Stomach smooth muscle (tissue), 2 donors: ENCODE results near the gene TMEM59.
"Not testable (repeated sequence)": the region's sequence is repeated elsewhere in the genome, so short reads cannot be mapped to it uniquely, and the experiment has no call there.

Experiments used
- H3K27ac ChIP-seq: one replicate; pipeline ENCODE4 v1.7.0; 2013; ENCODE audit warnings: mild to moderate bottlenecking, low read length, inconsistent platforms
- H3K27me3 ChIP-seq, 2 donors: one replicate each; pipeline ENCODE4 v1.7.0; 2013; ENCODE audit warnings: low read length in 2 of 2; ENCODE audit not compliant: insufficient read depth in 2 of 2, control insufficient read depth in 1 of 2
- H3K36me3 ChIP-seq, 2 donors: one replicate each; pipeline ENCODE4 v1.7.0; 2013; ENCODE audit warnings: low read length in 2 of 2; ENCODE audit not compliant: control insufficient read depth in 2 of 2, insufficient read depth in 2 of 2
- H3K4me1 ChIP-seq: one replicate; pipeline ENCODE4 v1.7.0; 2013; ENCODE audit warnings: low read length; ENCODE audit not compliant: control insufficient read depth, insufficient read depth
- H3K4me3 ChIP-seq, 2 donors: one replicate each; pipeline ENCODE4 v1.7.0; 2013; ENCODE audit warnings: low read length in 2 of 2
- H3K9ac ChIP-seq, 2 donors: one replicate each; pipeline ENCODE4 v1.7.0; 2013; ENCODE audit warnings: low read length in 2 of 2, mild to moderate bottlenecking in 1 of 2
- H3K9me3 ChIP-seq, 2 donors: one replicate each; pipeline ENCODE4 v1.7.0; 2013; ENCODE audit warnings: low read length in 2 of 2; ENCODE audit not compliant: control insufficient read depth in 2 of 2
- donor health status: healthy.
- donor health status: Pancreatic carcinoma.

Gene TMEM59, protein sequence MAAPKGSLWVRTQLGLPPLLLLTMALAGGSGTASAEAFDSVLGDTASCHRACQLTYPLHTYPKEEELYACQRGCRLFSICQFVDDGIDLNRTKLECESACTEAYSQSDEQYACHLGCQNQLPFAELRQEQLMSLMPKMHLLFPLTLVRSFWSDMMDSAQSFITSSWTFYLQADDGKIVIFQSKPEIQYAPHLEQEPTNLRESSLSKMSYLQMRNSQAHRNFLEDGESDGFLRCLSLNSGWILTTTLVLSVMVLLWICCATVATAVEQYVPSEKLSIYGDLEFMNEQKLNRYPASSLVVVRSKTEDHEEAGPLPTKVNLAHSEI

DNA sequence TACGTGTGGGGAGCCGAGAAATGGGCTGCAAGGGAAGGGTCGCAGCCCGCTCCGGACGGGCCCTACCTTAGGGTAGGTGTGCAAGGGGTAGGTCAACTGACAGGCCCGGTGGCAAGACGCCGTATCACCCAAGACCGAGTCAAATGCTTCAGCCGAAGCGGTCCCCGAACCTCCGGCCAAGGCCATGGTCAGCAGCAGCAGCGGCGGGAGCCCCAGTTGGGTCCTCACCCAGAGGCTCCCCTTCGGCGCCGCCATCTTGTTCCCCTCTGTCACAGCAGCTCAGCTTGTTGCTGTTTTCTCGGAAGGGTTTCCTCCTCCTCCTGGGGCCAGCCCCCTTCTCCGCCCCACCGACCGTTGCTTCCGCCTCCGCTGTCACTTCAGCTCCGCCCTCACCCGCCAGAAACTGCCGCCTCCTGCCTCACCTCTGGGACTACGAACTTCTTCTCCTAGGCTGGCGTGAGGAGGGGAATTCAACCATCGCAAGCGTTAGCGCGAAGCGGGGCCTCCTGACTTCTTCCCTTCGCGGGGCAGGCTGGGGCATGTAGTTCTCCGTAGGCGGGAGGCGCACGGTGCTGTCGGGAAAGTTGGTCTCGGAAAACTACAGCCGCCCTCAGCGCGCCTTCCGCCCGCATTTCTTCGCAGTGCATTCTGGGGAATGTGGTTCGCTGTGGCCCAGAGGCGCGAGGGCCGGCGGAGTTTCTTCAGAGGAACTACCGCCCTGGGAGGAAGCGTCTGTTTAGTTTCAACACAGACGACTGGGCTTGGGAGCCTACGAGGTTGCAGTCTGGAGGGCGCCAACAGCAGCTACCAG is at the start of gene TMEM59, which contains the start of gene TCEANC2:
Gene TMEM59, minus strand, starts transcription at position 271 of the 811 bp plus-strand sequence. Its CDS starts 16 bp downstream, at position 255.
Gene TCEANC2, plus strand, starts transcription at position 675 of the 811 bp plus-strand sequence. CDS start 815 bp downstream, outside the sequence.
- Histone ChIP-seq H3K4me1 (peaks cover 24% of the 10 kb centered on the region), H3K27me3 (no peaks in the 10 kb centered on the region), H3K27ac (peak within 1 kb of the TSS; percentile 95), H3K4me3 (peak within 1 kb of the TSS; percentile 100), H3K9me3 (no peaks in the 10 kb centered on the region), H3K9ac (peak within 1 kb of the TSS; percentile 96 to 100), H3K36me3 (peaks cover 0 to 3% of the 10 kb centered on the region in 2 donors)

DNA sequence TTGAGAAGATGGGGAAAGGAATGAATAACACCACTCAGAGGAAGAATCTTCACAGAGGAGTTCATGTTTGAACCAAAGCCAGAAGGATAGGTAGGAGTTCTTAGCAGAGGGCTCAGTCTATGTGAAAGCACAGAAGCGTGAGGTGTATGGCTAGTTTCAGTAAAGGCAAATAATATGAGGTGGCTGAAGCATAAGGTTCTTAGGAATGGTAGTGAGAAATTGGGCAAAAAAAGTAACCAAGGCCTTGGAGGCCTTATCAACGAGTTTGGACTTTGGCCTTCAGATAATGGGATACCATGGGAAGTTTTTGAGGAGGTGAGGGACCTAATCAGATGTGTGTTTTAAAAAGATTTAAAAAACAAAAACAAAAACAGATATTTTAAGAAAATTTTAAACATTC is 47.5 kb upstream of the TMEM59 start:
- Histone ChIP-seq H3K9me3 (no peaks in the 10 kb centered on the region), H3K4me1 (no peaks in the 10 kb centered on the region), H3K9ac (no peak overlapping the region), H3K4me3 (no peak overlapping the region), H3K27ac (no peak overlapping the region), H3K36me3 (peaks cover 0 to 2% of the 10 kb centered on the region in 2 donors), H3K27me3 (no peaks in the 10 kb centered on the region)

DNA sequence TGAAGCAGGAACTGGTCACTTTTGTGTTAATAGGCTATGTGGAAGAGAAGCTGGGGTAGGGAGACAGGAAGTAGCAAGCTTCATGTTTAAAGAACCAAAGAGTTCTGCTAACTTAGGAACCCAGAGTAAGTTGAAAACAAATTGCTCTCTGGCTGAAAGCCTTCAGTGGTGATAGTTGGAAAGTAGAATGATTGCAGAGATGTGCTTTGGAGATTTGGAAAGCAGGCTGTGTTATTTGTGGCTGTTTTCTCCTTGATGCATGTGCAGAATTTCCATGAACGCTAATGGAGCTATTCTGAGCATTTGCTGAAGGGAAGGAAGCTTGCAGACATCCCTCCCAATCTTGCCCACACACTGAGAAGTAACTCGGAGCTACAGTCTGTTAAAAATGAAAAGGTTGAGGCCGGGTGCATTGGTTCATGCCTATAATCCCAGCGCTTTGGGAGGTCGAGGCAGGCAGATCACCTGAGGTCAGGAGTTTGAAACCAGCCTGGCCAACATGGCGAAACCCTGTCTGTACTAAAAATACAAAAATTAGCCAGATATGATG is 46.1 kb upstream of the TMEM59 start:
- Histone ChIP-seq H3K36me3 (peaks cover 0 to 2% of the 10 kb centered on the region in 2 donors), H3K9ac (no peak overlapping the region), H3K27me3 (no peaks in the 10 kb centered on the region), H3K9me3 (no peaks in the 10 kb centered on the region), H3K4me3 (no peak overlapping the region), H3K27ac (no peak overlapping the region), H3K4me1 (no peaks in the 10 kb centered on the region)

DNA sequence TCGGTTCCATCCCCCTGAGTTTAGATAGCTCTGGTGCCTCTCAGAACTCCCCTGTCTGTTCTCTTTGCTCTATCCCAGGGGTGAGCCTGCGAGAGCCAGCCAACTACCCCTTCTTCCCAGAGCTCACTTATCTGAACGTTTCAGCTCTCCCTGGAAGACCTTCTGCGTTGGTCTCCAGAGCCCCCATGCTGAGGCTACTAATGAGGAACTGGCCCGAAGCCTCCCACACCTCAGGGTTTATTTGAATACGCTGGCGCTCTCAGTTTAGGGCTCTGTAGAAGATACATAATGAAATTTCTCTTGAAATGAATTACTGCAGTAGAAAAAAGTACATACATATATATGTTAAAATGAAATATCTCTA is 43.9 kb upstream of the TMEM59 start:
- Histone ChIP-seq H3K4me3 (no peak overlapping the region), H3K4me1 (no peaks in the 10 kb centered on the region), H3K36me3 (peaks cover 0 to 3% of the 10 kb centered on the region in 2 donors), H3K9ac (no peak overlapping the region), H3K27ac (no peak overlapping the region), H3K9me3 (no peaks in the 10 kb centered on the region), H3K27me3 (no peaks in the 10 kb centered on the region)

DNA sequence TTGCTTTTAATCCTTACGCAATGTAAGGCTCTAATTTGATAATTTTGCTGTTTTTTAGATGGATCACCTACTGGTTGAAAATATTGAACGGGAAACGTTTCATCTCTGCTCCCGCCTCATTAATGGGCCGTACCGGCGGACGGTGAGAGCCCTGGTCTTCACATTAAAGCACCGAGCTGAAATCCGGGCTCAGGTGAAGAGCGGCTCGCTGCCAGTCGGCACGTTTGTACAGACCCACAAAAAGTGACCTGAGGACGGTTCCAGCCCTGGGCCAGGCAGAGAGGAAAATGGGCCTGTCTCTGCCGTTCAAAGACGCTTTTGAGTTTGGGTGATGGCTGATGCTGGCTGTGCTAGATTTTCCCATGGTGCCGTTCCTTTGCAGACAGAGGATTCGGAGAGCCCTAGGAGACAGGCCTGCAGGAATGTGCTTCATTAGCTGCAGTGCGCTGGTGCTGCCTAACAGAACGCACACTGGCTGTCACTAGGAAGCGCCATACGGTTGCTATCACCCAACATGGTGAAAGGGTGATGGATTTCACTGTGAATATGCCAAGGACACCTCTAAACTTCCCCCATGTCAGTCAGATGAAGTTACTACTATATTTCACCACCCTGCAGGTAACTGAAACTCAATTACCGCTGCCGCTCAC is 43.3 kb upstream of the TMEM59 start:
- H3K27me3 ChIP-seq: no peaks in the 10 kb centered on the region
- H3K4me1 ChIP-seq: no peaks in the 10 kb centered on the region
- H3K4me3 ChIP-seq: no peak overlapping the region
- H3K27ac ChIP-seq: no peak overlapping the region
- H3K9ac ChIP-seq: no peak overlapping the region
- peaks cover 0 to 2% of the 10 kb centered on the region in 2 donors for H3K36me3 ChIP-seq
- no peaks in the 10 kb centered on the region for H3K9me3 ChIP-seq

DNA sequence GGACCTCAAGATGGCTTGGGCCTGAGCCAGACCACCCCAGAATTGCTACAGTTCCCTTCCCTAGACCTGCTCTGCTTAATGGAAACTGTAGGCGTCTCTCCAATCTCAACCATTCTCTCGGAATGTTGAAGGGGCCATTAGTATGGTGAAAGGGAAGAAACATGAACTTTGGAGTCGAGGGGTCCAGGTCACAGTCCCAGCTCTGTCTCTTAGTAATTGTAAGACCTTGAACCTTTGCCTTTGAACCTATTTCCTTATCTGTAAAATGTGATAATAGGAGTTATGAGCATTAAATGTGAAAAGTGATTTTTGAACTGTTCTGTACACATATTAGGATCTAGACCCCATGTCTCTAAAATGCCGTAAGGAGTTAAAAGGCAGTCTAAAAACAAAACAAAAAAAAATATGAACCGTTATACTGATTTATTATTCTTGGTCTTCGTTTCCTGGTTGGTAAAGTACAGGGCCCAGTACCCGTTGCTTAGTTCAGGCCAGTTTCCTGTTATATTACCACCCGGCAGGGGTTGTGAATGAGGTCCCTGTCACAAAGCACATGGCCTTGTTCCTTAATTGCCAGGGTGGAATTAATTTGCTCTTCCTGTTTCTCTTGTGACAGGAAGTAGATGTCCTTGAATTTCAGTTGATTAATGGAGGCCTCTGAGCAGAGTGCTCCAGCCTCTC is 42.7 kb upstream of the TMEM59 start:
- no peaks in the 10 kb centered on the region for H3K27me3 ChIP-seq

DNA sequence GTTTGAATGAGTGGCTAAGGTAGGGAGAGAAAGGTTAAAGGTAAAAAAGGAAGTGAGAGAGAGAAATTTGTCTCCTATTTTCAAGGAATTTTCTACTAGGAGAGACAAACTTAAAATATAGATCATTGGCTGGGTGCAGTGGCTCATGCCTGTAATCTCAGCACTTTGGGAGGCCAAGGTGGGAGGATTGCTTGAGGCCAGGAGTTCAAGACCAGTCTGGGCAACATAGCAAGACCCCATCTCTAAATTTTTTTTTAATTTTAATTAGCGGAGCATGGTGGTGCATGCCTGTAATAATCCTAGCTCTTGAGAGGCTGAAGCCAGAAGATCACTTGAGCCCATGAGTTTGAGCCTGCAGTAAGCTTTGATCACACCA is 41.7 kb upstream of the TMEM59 start:
- H3K36me3 ChIP-seq, H3K9ac ChIP-seq, H3K9me3 ChIP-seq, H3K4me3 ChIP-seq, H3K4me1 ChIP-seq, H3K27me3 ChIP-seq, H3K27ac ChIP-seq: not testable (repeated sequence)

More for the DNA sequence above, 42.7 kb upstream of the TMEM59 start:
- Histone ChIP-seq H3K9me3 (no peaks in the 10 kb centered on the region), H3K9ac (no peak overlapping the region), H3K27ac (no peak overlapping the region), H3K4me3 (no peak overlapping the region), H3K36me3 (peaks cover 0 to 2% of the 10 kb centered on the region in 2 donors), H3K4me1 (no peaks in the 10 kb centered on the region)

DNA sequence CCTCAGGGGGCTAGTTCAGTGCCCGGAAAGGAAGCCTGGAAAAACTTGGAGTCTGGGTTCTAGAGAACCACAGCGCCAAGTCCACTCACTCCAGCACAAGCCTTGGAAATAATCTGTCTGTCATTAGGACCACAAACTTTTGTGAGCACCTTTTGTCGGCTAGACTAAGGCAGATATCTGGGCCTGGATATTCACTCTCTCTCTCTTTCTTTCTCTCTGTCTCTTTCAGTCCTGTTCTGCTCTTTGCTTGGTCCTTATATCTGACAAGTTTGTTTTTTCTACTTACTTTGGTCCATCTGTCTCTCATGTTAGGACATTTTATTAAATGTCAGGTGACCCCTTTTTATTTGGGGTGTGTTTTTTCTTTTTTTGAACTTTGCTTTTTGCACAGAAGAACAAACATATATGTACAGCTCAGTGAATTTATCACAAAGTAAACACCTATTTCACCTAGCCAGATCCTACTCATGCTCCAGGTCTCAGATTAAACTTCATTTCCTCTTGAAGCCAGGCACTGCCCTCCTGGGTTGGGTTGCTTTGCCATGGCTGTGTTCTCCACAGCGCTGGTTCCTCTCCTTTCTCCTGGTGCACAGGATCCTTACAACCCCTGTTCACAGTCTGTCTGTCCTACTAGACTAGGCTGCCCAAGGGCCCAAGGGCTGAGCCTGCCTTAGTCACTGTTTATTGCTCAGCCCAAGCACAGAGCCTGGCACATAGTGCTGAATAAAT is 41.2 kb upstream of the TMEM59 start:
- H3K27me3 ChIP-seq: no peaks in the 10 kb centered on the region
- H3K4me3 ChIP-seq: no peak overlapping the region
- no peak overlapping the region for H3K27ac ChIP-seq
- peaks cover 0 to 2% of the 10 kb centered on the region in 2 donors for H3K36me3 ChIP-seq
- H3K9ac ChIP-seq: no peak overlapping the region
- no peaks in the 10 kb centered on the region for H3K4me1 ChIP-seq
- no peaks in the 10 kb centered on the region for H3K9me3 ChIP-seq

DNA sequence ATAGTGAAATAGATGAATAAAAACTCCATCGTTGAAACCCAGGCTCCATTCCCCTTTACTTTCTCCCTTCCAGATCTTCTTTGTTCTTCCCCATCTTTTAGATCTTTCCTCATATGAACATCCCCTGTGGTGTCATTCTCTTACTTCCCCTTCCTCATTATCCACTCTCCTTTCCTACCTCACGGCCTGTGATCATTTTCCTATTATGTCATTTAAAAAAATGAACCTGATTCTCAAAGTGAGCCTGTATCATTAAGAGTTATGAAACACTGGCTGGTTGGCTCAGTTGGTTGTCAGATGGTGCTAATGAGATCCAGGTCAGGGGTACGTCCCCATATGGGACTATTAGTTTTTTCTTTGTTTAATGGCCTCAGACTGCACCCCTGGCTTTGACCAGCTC is 38.7 kb upstream of the TMEM59 start:
- Histone ChIP-seq H3K9me3 (no peaks in the 10 kb centered on the region), H3K36me3 (peaks cover 0 to 2% of the 10 kb centered on the region in 2 donors), H3K9ac (no peak overlapping the region), H3K27me3 (no peaks in the 10 kb centered on the region), H3K27ac (no peak overlapping the region), H3K4me3 (no peak overlapping the region), H3K4me1 (no peaks in the 10 kb centered on the region)
